HG02678 (cell line): ENCODE measurements around the gene SSTR5.

ENCODE experiments used
- ATAC-seq: cut with Tn5 transposase; IDR thresholded peaks from one replicate; pipeline ENCODE4 v1.9.1; 2021; ENCODE audit warnings: mild to moderate bottlenecking, moderate library complexity; ENCODE audit not compliant: unreplicated experiment

The SSTR5 gene

GRCh38 chr16:1101573-1102332 is 29.2 kb downstream of the SSTR5 start:
- ATAC-seq = no peak

GRCh38 chr16:1102333-1102700 is 29.8 kb downstream of the SSTR5 start:
- ATAC-seq = no peak

GRCh38 chr16:1102921-1103635 is 30.5 kb downstream of the SSTR5 start:
- ATAC-seq = no peak

GRCh38 chr16:1103636-1103980 is 31.1 kb downstream of the SSTR5 start:
- no peak for ATAC-seq

- no peak for ATAC-seq
Observed at GRCh38 chr16:1105888-1106620, 33.5 kb downstream of the SSTR5 start.

- ATAC-seq = no peak
Observed at GRCh38 chr16:1106659-1107058, 34.1 kb downstream of the SSTR5 start.

GRCh38 chr16:1107141-1107540 is 34.6 kb downstream of the SSTR5 start:
- ATAC-seq = no peak

GRCh38 chr16:1107731-1108130 is 35.2 kb downstream of the SSTR5 start:
- ATAC-seq = no peak

- no peak for ATAC-seq
Observed at GRCh38 chr16:1108299-1109252, 36.0 kb downstream of the SSTR5 start.

- no peak for ATAC-seq
Observed at GRCh38 chr16:1109648-1110047, 37.1 kb downstream of the SSTR5 start.

GRCh38 chr16:1112506-1113184 is 40.1 kb downstream of the SSTR5 start:
- no peak for ATAC-seq

- ATAC-seq = no peak
Observed at GRCh38 chr16:1113489-1113888, 40.9 kb downstream of the SSTR5 start.

GRCh38 chr16:1113889-1114526 is 41.5 kb downstream of the SSTR5 start:
- no peak for ATAC-seq

- no peak for ATAC-seq
Observed at GRCh38 chr16:1116693-1117077, 44.1 kb downstream of the SSTR5 start.

GRCh38 chr16:1117176-1117900 is 44.8 kb downstream of the SSTR5 start:
- ATAC-seq = no peak

- no peak for ATAC-seq
Observed at GRCh38 chr16:1117926-1118325, 45.4 kb downstream of the SSTR5 start.

GRCh38 chr16:1119129-1119528 is 46.6 kb downstream of the SSTR5 start:
- no peak for ATAC-seq

- ATAC-seq = no peak
Observed at GRCh38 chr16:1119766-1120576, 47.4 kb downstream of the SSTR5 start.
